DOHH2 (cell line): ENCODE results near the gene CBFB.

Experiments used
- EZH2phosphoT487 ChIP-seq: fragments of 200-600 bp; sonication (generic); IDR thresholded peaks from 2 replicates; pipeline ENCODE4 v1.6.1; 2017; ENCODE audit warnings: borderline replicate concordance, mild to moderate bottlenecking, antibody characterized with exemption, low read length, moderate library complexity, mixed read lengths
- TF ChIP-seq, protein P1 (sequence below): fragments of 200-600 bp; sonication (generic); IDR thresholded peaks from one replicate; pipeline ENCODE4 v1.5.1; 2014; ENCODE audit warnings: antibody characterized with exemption, mild to moderate bottlenecking, low read depth, low read length; ENCODE audit not compliant: poor library complexity, severe bottlenecking

- TF ChIP-seq, protein P1, sequence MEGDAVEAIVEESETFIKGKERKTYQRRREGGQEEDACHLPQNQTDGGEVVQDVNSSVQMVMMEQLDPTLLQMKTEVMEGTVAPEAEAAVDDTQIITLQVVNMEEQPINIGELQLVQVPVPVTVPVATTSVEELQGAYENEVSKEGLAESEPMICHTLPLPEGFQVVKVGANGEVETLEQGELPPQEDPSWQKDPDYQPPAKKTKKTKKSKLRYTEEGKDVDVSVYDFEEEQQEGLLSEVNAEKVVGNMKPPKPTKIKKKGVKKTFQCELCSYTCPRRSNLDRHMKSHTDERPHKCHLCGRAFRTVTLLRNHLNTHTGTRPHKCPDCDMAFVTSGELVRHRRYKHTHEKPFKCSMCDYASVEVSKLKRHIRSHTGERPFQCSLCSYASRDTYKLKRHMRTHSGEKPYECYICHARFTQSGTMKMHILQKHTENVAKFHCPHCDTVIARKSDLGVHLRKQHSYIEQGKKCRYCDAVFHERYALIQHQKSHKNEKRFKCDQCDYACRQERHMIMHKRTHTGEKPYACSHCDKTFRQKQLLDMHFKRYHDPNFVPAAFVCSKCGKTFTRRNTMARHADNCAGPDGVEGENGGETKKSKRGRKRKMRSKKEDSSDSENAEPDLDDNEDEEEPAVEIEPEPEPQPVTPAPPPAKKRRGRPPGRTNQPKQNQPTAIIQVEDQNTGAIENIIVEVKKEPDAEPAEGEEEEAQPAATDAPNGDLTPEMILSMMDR = no peak
- no peak for TF ChIP-seq EZH2phosphoT487
Observed at GRCh38 chr16:67144943-67145342, 116.0 kb downstream of the CBFB start.
